Esophagus muscularis mucosa (tissue), 4 donors: ENCODE measurements around the gene CACNB3. TPM values are rescaled to one million over a fixed set of nuclear protein-coding genes. Genes with fewer than 3 reads are reported as not detected.

Experiments
- DNase-seq: peaks from one replicate; pipeline ENCODE4 v3.0.0-alpha.2; 2017; ENCODE audit errors: extremely low spot score
- H3K27ac ChIP-seq, 4 donors: fragments of 200-600 bp; sonication (generic); replicated peaks in 1 of 4; 1 replicate in 3 of 4; 2 replicates in 1 of 4; pipeline ENCODE4 v1.5.1; 2016 to 2019; ENCODE audit warnings: mild to moderate bottlenecking in 1 of 4
- H3K27me3 ChIP-seq, 4 donors: fragments of 200-600 bp; sonication (generic); one replicate each; pipeline versions ENCODE4 v1.5.1 to v1.6.0; 2016 to 2019
- H3K36me3 ChIP-seq, 4 donors: fragments of 200-600 bp; sonication (generic); one replicate each; pipeline ENCODE4 v1.5.1; 2016 to 2019
- H3K4me1 ChIP-seq, 4 donors: fragments of 200-600 bp; sonication (generic); one replicate each; pipeline ENCODE4 v1.5.1; 2016 to 2019
- H3K4me3 ChIP-seq, 4 donors: fragments of 200-600 bp; sonication (generic); 1 replicate in 2 of 4; 2 replicates in 2 of 4; pipeline ENCODE4 v1.5.1; 2016 to 2019; ENCODE audit warnings: mild to moderate bottlenecking in 4 of 4, moderate library complexity in 1 of 4
- H3K9me3 ChIP-seq, 4 donors: fragments of 200-600 bp; sonication (generic); 1 replicate in 3 of 4; 2 replicates in 1 of 4; pipeline ENCODE4 v1.5.1; 2016 to 2019
- CTCF ChIP-seq, 3 experiments: fragments of 200-600 bp in 2 of 3; fragments of 450-650 bp in 1 of 3; sonication (generic) in 2 of 3; IDR thresholded peaks; one replicate each; pipeline ENCODE4 v1.5.1; 2017 to 2019; ENCODE audit warnings: antibody characterized with exemption in 3 of 3, mild to moderate bottlenecking in 2 of 3, moderate library complexity in 1 of 3
- EP300 ChIP-seq: sonication (generic); formaldehyde crosslinking; IDR thresholded peaks from one replicate; pipeline ENCODE4 v1.6.1; 2017; ENCODE audit warnings: antibody characterized with exemption
- POLR2A ChIP-seq: fragments of 450-650 bp; IDR thresholded peaks from one replicate; pipeline ENCODE4 v1.6.1; 2017; ENCODE audit warnings: antibody characterized with exemption, moderate library complexity, mild to moderate bottlenecking, low read depth
- POLR2AphosphoS5 ChIP-seq, 2 donors: sonication (generic); formaldehyde crosslinking; IDR thresholded peaks; one replicate each; pipeline ENCODE4 v1.6.1; 2017; ENCODE audit warnings: antibody characterized with exemption in 2 of 2
- WGBS: methylation state at CpG from one replicate; pipeline ENCODE4 v1.1.5; 2018; 5-methylcytosine and 5-hydroxymethylcytosine counted together
- intact Hi-C: fragments of 100-400 bp; cut with DNase I; formaldehyde crosslinking; loops from one replicate; pipeline ENCODE4 v1.15.1; 2023
- total RNA-seq, 4 donors: library from RNA; depleted of rRNA; stranded (reverse); fragments of >200 nt; gene quantifications; one replicate each; pipeline versions ENCODE4 v1.1.0 to v1.2.1, GENCODE V29; 2016

The CACNB3 gene
- total RNA-seq, 4 donors from 2014 or later = 11.6 to 41.0 (median 28.4) TPM

GRCh38 chr12:48812389-48812788, 5.9 kb upstream of the CACNB3 start:
- no peak for DNase-seq
- Histone ChIP-seq H3K4me1 (peaks cover 24 to 60% (median 47%) of the 10 kb centered on the region in 4 donors), H3K27me3 (no peaks in the 10 kb centered on the region), H3K4me3 (no peak overlapping the region), H3K27ac (peak overlapping the region in 2 of 4 donors; percentile 11 to 60), H3K36me3 (no peaks in the 10 kb centered on the region), H3K9me3 (no peaks in the 10 kb centered on the region)
- WGBS = no CpG with 5 or more reads among the region's 2 CpGs
- no peak for TF ChIP-seq POLR2A
- TF ChIP-seq EP300 = no peak
- no peak for TF ChIP-seq CTCF (IDR thresholded peaks at IDR 0.05)
- TF ChIP-seq POLR2AphosphoS5 (IDR thresholded peaks at IDR 0.05) = no peak
- intact Hi-C loops = no loop called here

- intact Hi-C loops = no loop called here
- TF ChIP-seq POLR2AphosphoS5 (IDR thresholded peaks at IDR 0.05) = no peak
- TF ChIP-seq CTCF (IDR thresholded peaks at IDR 0.05) = no peak
- TF ChIP-seq EP300 = no peak
- no peak for TF ChIP-seq POLR2A
- peaks cover 31 to 70% (median 56%) of the 10 kb centered on the region in 4 donors for H3K4me1 ChIP-seq
- DNase-seq = no peak
- 18% methylated on average over 18 of the region's 18 CpGs for WGBS
- H3K36me3 ChIP-seq = no peaks in the 10 kb centered on the region
- H3K27me3 ChIP-seq = no peaks in the 10 kb centered on the region
- H3K9me3 ChIP-seq = no peaks in the 10 kb centered on the region
- peak overlapping the region; percentile 79 to 96 (median 92) for H3K27ac ChIP-seq
- peak overlapping the region; percentile 62 to 88 (median 84) for H3K4me3 ChIP-seq
Observed at GRCh38 chr12:48813465-48814261, 4.6 kb upstream of the CACNB3 start.

- Histone ChIP-seq H3K9me3 (no peaks in the 10 kb centered on the region), H3K36me3 (no peaks in the 10 kb centered on the region), H3K27me3 (no peaks in the 10 kb centered on the region), H3K27ac (peak overlapping the region; percentile 79 to 96 (median 92)), H3K4me3 (peak overlapping the region; percentile 62 to 88 (median 84)), H3K4me1 (peaks cover 38 to 79% (median 64%) of the 10 kb centered on the region in 4 donors)
- TF ChIP-seq CTCF (IDR thresholded peaks at IDR 0.05) (peak; percentile 3 to 98 (median 97)), POLR2AphosphoS5 (IDR thresholded peaks at IDR 0.05) (peak; percentile 57 to 66), POLR2A (no peak), EP300 (no peak)
- WGBS = 2% methylated on average over 11 of the region's 70 CpGs
- intact Hi-C loops = no loop called here
- no peak for DNase-seq
Observed at GRCh38 chr12:48814262-48815125, 3.8 kb upstream of the CACNB3 start.

GRCh38 chr12:48815126-48816110, 2.9 kb upstream of the CACNB3 start:
- under 1% methylated on average over 40 of the region's 54 CpGs for WGBS

More at GRCh38 chr12:48815126-48816110, 2.9 kb upstream of the CACNB3 start:
- H3K4me1 ChIP-seq = peaks cover 38 to 79% (median 64%) of the 10 kb centered on the region in 4 donors
- no peaks in the 10 kb centered on the region for H3K27me3 ChIP-seq
- H3K9me3 ChIP-seq = no peaks in the 10 kb centered on the region
- H3K36me3 ChIP-seq = no peaks in the 10 kb centered on the region
- peak; percentile 92 for DNase-seq
- peak overlapping the region; percentile 62 to 88 (median 84) for H3K4me3 ChIP-seq
- intact Hi-C loops = no loop called here
- no peak for TF ChIP-seq EP300
- TF ChIP-seq POLR2AphosphoS5 (IDR thresholded peaks at IDR 0.05) = peak; percentile 44 to 88
- peak overlapping the region; percentile 79 to 96 (median 92) for H3K27ac ChIP-seq
